ENCODE measurements around the gene SLC13A1. TPM values are rescaled to one million over a fixed set of nuclear protein-coding genes. Genes with fewer than 3 reads are reported as not detected.

The SLC13A1 gene, protein sequence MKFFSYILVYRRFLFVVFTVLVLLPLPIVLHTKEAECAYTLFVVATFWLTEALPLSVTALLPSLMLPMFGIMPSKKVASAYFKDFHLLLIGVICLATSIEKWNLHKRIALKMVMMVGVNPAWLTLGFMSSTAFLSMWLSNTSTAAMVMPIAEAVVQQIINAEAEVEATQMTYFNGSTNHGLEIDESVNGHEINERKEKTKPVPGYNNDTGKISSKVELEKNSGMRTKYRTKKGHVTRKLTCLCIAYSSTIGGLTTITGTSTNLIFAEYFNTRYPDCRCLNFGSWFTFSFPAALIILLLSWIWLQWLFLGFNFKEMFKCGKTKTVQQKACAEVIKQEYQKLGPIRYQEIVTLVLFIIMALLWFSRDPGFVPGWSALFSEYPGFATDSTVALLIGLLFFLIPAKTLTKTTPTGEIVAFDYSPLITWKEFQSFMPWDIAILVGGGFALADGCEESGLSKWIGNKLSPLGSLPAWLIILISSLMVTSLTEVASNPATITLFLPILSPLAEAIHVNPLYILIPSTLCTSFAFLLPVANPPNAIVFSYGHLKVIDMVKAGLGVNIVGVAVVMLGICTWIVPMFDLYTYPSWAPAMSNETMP
- total RNA-seq, result not detected in 2 replicates
- polyA plus RNA-seq, result not detected in 2 replicates

DNA sequence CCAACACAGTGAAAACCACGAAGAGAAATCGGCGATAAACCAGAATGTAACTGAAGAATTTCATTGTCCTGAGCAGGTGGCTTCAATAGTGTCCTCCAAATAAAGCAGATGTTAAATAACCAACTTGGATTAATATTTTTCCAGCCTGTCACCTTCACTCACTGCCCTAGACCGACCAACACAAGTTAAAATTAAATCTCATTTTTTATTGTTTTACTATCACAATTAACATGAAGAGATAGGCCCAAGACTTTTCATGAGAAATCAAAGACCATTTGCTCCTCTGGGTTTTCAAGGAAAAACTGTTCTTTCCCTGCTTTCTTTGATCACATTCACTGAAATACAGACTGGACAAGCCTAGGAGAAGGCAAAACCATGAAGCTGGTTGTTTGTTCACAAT is at the start of gene SLC13A1:
Gene SLC13A1 (minus strand): TSS at position 87 of the 400 bp plus-strand sequence. CDS start 23 bp downstream, at position 64.
- TF ChIP-seq, protein P1, sequence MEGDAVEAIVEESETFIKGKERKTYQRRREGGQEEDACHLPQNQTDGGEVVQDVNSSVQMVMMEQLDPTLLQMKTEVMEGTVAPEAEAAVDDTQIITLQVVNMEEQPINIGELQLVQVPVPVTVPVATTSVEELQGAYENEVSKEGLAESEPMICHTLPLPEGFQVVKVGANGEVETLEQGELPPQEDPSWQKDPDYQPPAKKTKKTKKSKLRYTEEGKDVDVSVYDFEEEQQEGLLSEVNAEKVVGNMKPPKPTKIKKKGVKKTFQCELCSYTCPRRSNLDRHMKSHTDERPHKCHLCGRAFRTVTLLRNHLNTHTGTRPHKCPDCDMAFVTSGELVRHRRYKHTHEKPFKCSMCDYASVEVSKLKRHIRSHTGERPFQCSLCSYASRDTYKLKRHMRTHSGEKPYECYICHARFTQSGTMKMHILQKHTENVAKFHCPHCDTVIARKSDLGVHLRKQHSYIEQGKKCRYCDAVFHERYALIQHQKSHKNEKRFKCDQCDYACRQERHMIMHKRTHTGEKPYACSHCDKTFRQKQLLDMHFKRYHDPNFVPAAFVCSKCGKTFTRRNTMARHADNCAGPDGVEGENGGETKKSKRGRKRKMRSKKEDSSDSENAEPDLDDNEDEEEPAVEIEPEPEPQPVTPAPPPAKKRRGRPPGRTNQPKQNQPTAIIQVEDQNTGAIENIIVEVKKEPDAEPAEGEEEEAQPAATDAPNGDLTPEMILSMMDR (IDR thresholded peaks at IDR 0.05; ENCODE audit: low read depth, low read length), result no peak
- Histone ChIP-seq H3K27me3 (no peaks in the 10 kb centered on the region), H3K4me3 (no peak within 1 kb of the TSS), H3K9me3 (ENCODE audit: low read depth) (no peaks in the 10 kb centered on the region), H3K36me3 (no peaks in the 10 kb centered on the region), H3K27ac (no peak within 1 kb of the TSS), H3K4me1 (ENCODE audit: low read depth) (no peaks in the 10 kb centered on the region)
- DNase-seq (ENCODE audit: low read depth in 1 of 2, low spot score in 1 of 2), result no peak

DNA sequence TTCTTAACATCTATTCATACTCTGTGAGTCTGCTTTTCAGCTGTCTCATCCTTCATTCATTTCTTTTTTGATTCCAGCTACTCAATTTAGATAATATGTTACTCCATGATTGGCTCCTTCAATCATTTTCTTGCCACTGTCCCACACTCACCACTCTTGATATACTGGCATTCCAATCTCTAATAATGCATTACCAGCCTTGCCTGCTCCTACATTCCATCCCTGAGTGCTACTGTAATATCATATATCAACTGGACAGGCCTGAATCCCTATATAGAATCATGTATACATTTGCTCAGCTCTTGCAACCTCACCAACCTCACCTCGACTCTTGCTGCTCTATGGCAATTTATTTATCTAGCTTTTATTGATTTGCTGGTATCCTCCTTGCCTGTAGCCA is 45.0 kb upstream of the SLC13A1 start:
- no peaks in the 10 kb centered on the region for H3K9me3 ChIP-seq (ENCODE audit: low read depth)
- TF ChIP-seq, protein P1 (IDR thresholded peaks at IDR 0.05; ENCODE audit: low read depth, low read length), result no peak

DNA sequence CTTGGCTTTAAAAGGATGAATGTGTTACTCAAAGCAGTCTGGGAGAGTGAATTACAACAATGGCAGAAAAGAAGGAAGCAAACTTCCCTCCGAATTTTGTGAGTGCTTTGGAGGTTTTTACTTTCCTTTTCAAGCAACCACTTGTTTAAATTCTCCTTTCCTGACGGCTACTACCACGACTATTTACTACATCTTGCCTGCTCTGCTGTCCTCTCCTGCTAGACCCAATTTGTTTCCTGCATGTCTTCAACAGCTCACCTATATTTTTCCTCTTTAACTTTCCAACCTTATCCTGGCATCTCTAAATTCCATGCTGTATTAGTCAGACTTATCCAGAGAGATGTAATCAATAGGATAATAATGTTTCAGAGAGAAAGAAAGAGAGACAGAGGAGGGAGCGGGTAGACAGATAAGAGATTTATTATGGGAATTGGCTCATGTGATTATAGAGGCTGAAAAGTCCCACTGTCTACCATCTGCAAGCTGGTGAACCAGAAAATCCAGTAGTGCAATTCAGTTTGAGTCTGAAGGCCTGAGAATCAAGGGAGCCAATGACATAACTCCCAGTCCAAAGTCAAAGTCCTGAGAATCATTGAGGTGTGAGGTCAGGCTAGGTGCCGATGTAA is 42.8 kb upstream of the SLC13A1 start:
- Histone ChIP-seq H3K4me1 (ENCODE audit: low read depth) (no peaks in the 10 kb centered on the region), H3K27ac (no peak overlapping the region), H3K9me3 (ENCODE audit: low read depth) (no peaks in the 10 kb centered on the region), H3K36me3 (no peaks in the 10 kb centered on the region), H3K27me3 (no peaks in the 10 kb centered on the region), H3K4me3 (no peak overlapping the region)
- TF ChIP-seq, protein P1 (IDR thresholded peaks at IDR 0.05; ENCODE audit: low read depth, low read length), result no peak
- no peak for DNase-seq (ENCODE audit: low read depth in 1 of 2, low spot score in 1 of 2)

More for the DNA sequence above, 45.0 kb upstream of the SLC13A1 start:
- H3K4me3 ChIP-seq, result no peak overlapping the region
- no peak for DNase-seq (ENCODE audit: low read depth in 1 of 2, low spot score in 1 of 2)
- no peaks in the 10 kb centered on the region for H3K36me3 ChIP-seq
- H3K27me3 ChIP-seq, result no peaks in the 10 kb centered on the region
- H3K4me1 ChIP-seq (ENCODE audit: low read depth), result no peaks in the 10 kb centered on the region
- H3K27ac ChIP-seq, result no peak overlapping the region

DNA sequence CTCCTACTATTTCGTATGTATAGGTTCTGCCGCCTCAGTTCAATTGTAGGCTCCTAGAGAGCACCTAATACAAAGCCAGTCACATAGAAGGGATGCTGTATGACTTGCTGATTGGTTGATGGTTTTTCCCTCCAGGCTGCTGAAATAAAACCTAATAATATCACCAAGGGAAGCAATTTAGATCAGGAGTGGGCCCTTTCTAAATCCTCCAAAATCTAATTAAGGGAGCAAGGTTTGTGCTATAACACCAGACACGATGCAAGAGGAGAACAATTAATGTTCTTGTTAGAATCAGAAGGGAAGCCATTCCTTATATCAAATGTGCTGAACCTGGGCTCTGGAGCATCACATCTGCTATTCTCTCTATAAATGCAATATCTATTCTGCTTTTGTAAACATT is 42.0 kb upstream of the SLC13A1 start:
- no peaks in the 10 kb centered on the region for H3K9me3 ChIP-seq (ENCODE audit: low read depth)
- no peak overlapping the region for H3K27ac ChIP-seq
- no peaks in the 10 kb centered on the region for H3K4me1 ChIP-seq (ENCODE audit: low read depth)
- H3K27me3 ChIP-seq, result no peaks in the 10 kb centered on the region
- H3K36me3 ChIP-seq, result no peaks in the 10 kb centered on the region
- TF ChIP-seq, protein P1 (IDR thresholded peaks at IDR 0.05; ENCODE audit: low read depth, low read length), result no peak
- DNase-seq (ENCODE audit: low read depth in 1 of 2, low spot score in 1 of 2), result no peak
- H3K4me3 ChIP-seq, result no peak overlapping the region

DNA sequence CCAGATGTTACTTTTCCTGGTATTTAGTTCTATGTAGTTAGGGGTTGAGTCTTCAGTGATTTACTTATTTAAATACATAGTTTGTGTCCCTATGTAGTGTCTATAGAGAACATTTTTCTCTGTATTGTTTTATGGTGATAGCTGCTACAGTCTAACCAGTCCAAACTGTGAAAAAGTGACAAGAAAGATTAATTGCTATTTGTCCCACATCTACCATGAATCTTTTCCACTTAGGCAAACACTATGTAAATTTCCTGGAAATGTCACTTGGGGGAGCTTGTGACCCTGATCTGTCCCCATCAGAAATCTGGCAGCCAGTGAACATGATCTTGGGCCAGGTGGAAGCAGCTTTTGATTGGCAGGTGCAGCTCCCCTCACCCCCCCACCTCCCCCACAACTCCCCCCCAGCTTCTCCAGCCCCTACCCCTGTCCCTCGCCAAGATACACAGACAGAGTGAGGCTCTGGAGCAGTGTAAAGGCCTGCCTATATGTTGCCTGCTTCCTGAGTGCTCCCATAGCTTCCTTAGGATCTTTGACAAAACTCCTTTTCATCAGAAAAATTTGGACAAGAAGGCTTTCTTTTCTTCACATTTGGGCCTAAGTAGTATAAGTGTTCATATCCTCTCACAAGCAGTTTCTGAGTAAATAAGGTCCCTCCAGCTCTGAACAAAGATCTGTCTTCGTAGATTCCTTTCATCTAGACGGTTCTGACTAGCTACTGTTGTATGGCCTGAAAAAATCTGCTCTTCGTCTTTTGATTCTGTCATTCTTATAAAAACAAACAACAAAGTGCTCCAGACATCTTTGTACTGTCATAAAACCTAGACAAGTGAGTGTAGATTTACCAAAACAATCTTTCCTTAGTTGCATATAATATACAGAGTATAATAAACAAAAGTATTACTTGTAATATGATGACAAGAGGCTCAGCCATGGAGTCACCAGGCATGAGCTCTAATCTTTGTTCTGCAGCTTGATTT is 31.5 kb upstream of the SLC13A1 start:
- Histone ChIP-seq H3K9me3 (ENCODE audit: low read depth) (no peaks in the 10 kb centered on the region), H3K27ac (no peak overlapping the region), H3K4me3 (no peak overlapping the region), H3K27me3 (no peaks in the 10 kb centered on the region), H3K4me1 (ENCODE audit: low read depth) (no peaks in the 10 kb centered on the region), H3K36me3 (no peaks in the 10 kb centered on the region)
- TF ChIP-seq, protein P1 (IDR thresholded peaks at IDR 0.05; ENCODE audit: low read depth, low read length), result no peak
- no peak for DNase-seq (ENCODE audit: low read depth in 1 of 2, low spot score in 1 of 2)

All from cardiac muscle cell (in vitro differentiated cells and primary cell).